Mesenchymal stem cell (in vitro differentiated cells and primary cell): ENCODE measurements around the gene PPP1R12B.

Experiments
- DNase-seq: peaks from one replicate; pipeline ENCODE4 v3.0.0-alpha.2; 2013
- H2AFZ ChIP-seq: one replicate; pipeline ENCODE4 v1.6.1; 2013; ENCODE audit warnings: low read depth, mild to moderate bottlenecking, control low read depth, inconsistent platforms, low read length, moderate library complexity
- H2AK5ac ChIP-seq: 2 replicates; pipeline ENCODE4 v1.6.1; 2013; ENCODE audit warnings: low read length, moderate library complexity, mild to moderate bottlenecking, inconsistent platforms; ENCODE audit not compliant: severe bottlenecking
- H2BK120ac ChIP-seq: one replicate; pipeline ENCODE4 v1.6.1; 2013; ENCODE audit warnings: low read depth, mild to moderate bottlenecking, inconsistent platforms, low read length, moderate library complexity
- H2BK12ac ChIP-seq, 2 experiments: one replicate each; pipeline ENCODE4 v1.6.1; 2013; ENCODE audit warnings: inconsistent platforms in 2 of 2, low read length in 2 of 2, mild to moderate bottlenecking in 2 of 2, moderate library complexity in 2 of 2, control low read depth in 1 of 2
- H2BK15ac ChIP-seq: one replicate; pipeline ENCODE4 v1.6.1; 2013; ENCODE audit warnings: mild to moderate bottlenecking, low read depth, inconsistent platforms; ENCODE audit not compliant: poor library complexity, severe bottlenecking
- H2BK5ac ChIP-seq: 2 replicates; pipeline ENCODE4 v1.6.1; 2013; ENCODE audit warnings: low read depth, mild to moderate bottlenecking, low read length, control low read depth, inconsistent platforms; ENCODE audit not compliant: poor library complexity, severe bottlenecking
- H3K14ac ChIP-seq, 2 experiments: one replicate each; pipeline ENCODE4 v1.6.1; 2013; ENCODE audit warnings: inconsistent platforms in 2 of 2, low read length in 2 of 2, control low read depth in 1 of 2, mild to moderate bottlenecking in 1 of 2, moderate library complexity in 1 of 2
- H3K18ac ChIP-seq, 2 experiments: one replicate each; pipeline ENCODE4 v1.6.1; 2013; ENCODE audit warnings: inconsistent platforms in 2 of 2, low read length in 2 of 2, control low read depth in 1 of 2, low read depth in 1 of 2, mild to moderate bottlenecking in 1 of 2
- H3K23ac ChIP-seq, 2 experiments: one replicate each; pipeline ENCODE4 v1.6.1; 2013; ENCODE audit warnings: inconsistent platforms in 2 of 2, low read length in 2 of 2, mild to moderate bottlenecking in 2 of 2, moderate library complexity in 2 of 2, control low read depth in 1 of 2
- H3K27ac ChIP-seq: 2 replicates; pipeline ENCODE4 v1.5.1; 2013; ENCODE audit warnings: mild to moderate bottlenecking, moderate library complexity, low read length, control low read depth, inconsistent platforms; ENCODE audit not compliant: poor library complexity, severe bottlenecking
- H3K27me3 ChIP-seq, 2 experiments: 2 replicates each; pipeline versions ENCODE4 v1.6.1 to v1.7.0; 2013; ENCODE audit warnings: low read length in 2 of 2, mild to moderate bottlenecking in 2 of 2, moderate library complexity in 2 of 2, control low read depth in 1 of 2, inconsistent platforms in 1 of 2; ENCODE audit not compliant: control insufficient read depth in 1 of 2, insufficient read depth in 1 of 2
- H3K36me3 ChIP-seq, 2 experiments: 2 replicates each; pipeline versions ENCODE4 v1.6.1 to v1.7.0; 2013; ENCODE audit warnings: low read length in 2 of 2, control low read depth in 1 of 2, inconsistent platforms in 1 of 2, low read depth in 1 of 2, mild to moderate bottlenecking in 1 of 2; ENCODE audit not compliant: insufficient read depth in 2 of 2, control insufficient read depth in 1 of 2
- H3K4ac ChIP-seq, 2 experiments: one replicate each; pipeline ENCODE4 v1.6.1; 2013; ENCODE audit warnings: inconsistent platforms in 2 of 2, low read length in 2 of 2, mild to moderate bottlenecking in 2 of 2, moderate library complexity in 2 of 2, control low read depth in 1 of 2, low read depth in 1 of 2
- H3K4me1 ChIP-seq: 2 replicates; pipeline ENCODE4 v1.6.1; 2013; ENCODE audit warnings: low read depth, low read length, control low read depth; ENCODE audit not compliant: control insufficient read depth, insufficient read depth
- H3K4me2 ChIP-seq: 2 replicates; pipeline ENCODE4 v1.6.1; 2013; ENCODE audit warnings: low read length, mild to moderate bottlenecking, inconsistent platforms; ENCODE audit not compliant: poor library complexity, severe bottlenecking
- H3K4me3 ChIP-seq, 2 experiments: 2 replicates each; pipeline versions ENCODE4 v1.5.1 to v1.7.0; 2013; ENCODE audit warnings: low read length in 2 of 2, mild to moderate bottlenecking in 2 of 2, control low read depth in 1 of 2, low read depth in 1 of 2; ENCODE audit not compliant: insufficient read depth in 1 of 2
- H3K79me1 ChIP-seq: replicated peaks from 2 replicates; pipeline ENCODE4 v1.6.1; 2013; ENCODE audit warnings: mild to moderate bottlenecking, control low read depth, low read length, inconsistent platforms; ENCODE audit not compliant: poor library complexity, severe bottlenecking
- H3K9ac ChIP-seq: 2 replicates; pipeline ENCODE4 v1.7.0; 2013; ENCODE audit warnings: mild to moderate bottlenecking, low read length, moderate library complexity
- H3K9me3 ChIP-seq: 2 replicates; pipeline ENCODE4 v1.7.0; 2013; ENCODE audit warnings: mild to moderate bottlenecking, low read length; ENCODE audit not compliant: control insufficient read depth
- H4K8ac ChIP-seq: one replicate; pipeline ENCODE4 v1.6.1; 2013; ENCODE audit warnings: inconsistent platforms, mild to moderate bottlenecking, low read length, moderate library complexity
- H4K91ac ChIP-seq: one replicate; pipeline ENCODE4 v1.6.1; 2013; ENCODE audit warnings: mild to moderate bottlenecking, low read length, inconsistent platforms
- WGBS: methylation state at CpG from one replicate; pipeline ENCODE4 v1.1.7; 2013; ENCODE audit warnings: mixed read lengths; 5-methylcytosine and 5-hydroxymethylcytosine counted together

The PPP1R12B gene

DNA sequence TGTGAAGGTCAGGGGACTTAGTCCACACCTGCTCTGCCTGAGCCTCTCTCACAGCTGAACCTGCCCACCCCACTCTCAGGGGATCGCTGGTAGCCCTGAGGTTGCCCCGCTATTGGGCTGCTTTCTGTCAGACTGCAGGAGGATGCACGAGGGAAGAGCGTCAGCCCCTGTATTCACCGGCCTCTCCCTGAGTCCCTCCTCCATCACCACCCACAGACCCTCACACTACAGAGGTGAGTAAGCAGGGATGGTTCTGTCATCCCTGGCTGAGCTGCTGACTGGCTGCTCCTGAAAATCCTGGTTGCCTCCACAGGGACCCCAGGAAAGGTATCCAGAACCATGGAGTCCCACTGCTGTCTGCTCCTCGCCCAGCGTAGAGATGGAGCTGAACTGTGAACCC, 243.0 kb downstream of the PPP1R12B start:
- H3K9ac ChIP-seq, result no peak overlapping the region
- peaks cover 37% of the 10 kb centered on the region for H3K4me1 ChIP-seq
- H3K23ac ChIP-seq, result no peak overlapping the region
- peak overlapping the region; percentile 78 for H2BK15ac ChIP-seq
- no peak overlapping the region for H3K4me2 ChIP-seq
- no peak overlapping the region for H4K8ac ChIP-seq
- H3K9me3 ChIP-seq, result no peaks in the 10 kb centered on the region
- WGBS, result 95% methylated on average over 5 of the region's 7 CpGs
- H3K14ac ChIP-seq, result no peak overlapping the region
- H3K27me3 ChIP-seq, result no peaks in the 10 kb centered on the region
- H3K27ac ChIP-seq, result no peak overlapping the region
- H2BK120ac ChIP-seq, result peak overlapping the region; percentile 11
- no peak for DNase-seq
- H2AK5ac ChIP-seq, result peak overlapping the region; percentile 23
- no peaks in the 10 kb centered on the region for H3K36me3 ChIP-seq
- H3K4me3 ChIP-seq, result no peak overlapping the region
- peak overlapping the region in 1 of 2 experiments; percentile 71 for H3K18ac ChIP-seq
- H2BK12ac ChIP-seq, result peak overlapping the region; percentile 56 to 80
- H2AFZ ChIP-seq, result no peak overlapping the region
- H3K79me1 ChIP-seq, result no peaks in the 10 kb centered on the region
- H3K4ac ChIP-seq, result peak overlapping the region in 1 of 2 experiments; percentile 20
- H4K91ac ChIP-seq, result no peak overlapping the region
- H2BK5ac ChIP-seq, result no peak overlapping the region

DNA sequence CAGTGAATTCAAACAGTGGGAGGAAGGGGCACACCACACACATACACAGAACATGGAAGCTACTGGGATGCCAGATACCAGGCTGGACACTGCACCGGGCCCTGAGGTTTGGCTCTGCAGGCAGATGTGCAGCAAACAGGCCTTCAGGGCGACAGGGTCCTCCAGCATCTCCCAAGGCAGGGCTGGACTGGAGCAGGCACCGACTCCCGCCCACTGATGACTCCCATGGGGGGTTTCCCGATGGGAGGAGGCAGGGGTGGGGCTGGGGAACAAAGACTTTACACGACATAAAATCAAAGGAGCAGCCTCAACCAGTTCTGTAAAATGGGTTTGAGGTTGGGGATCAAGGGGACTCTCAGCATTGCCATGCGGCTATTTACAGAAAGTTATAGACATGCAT, 243.6 kb downstream of the PPP1R12B start:
- Histone ChIP-seq H3K36me3 (peaks cover 0 to 3% of the 10 kb centered on the region in 2 experiments), H4K91ac (no peak overlapping the region), H3K14ac (no peak overlapping the region), H3K9me3 (no peaks in the 10 kb centered on the region), H2BK15ac (no peak overlapping the region), H3K18ac (peak overlapping the region in 1 of 2 experiments; percentile 67), H3K4me2 (no peak overlapping the region), H3K23ac (no peak overlapping the region), H2BK5ac (no peak overlapping the region), H4K8ac (no peak overlapping the region), H3K27me3 (no peaks in the 10 kb centered on the region), H3K4me3 (no peak overlapping the region), H2AFZ (no peak overlapping the region), H3K27ac (no peak overlapping the region), H3K4me1 (peaks cover 37% of the 10 kb centered on the region), H3K79me1 (no peaks in the 10 kb centered on the region), H3K4ac (peak overlapping the region in 1 of 2 experiments; percentile 32), H2BK120ac (no peak overlapping the region), H3K9ac (no peak overlapping the region), H2AK5ac (peak overlapping the region; percentile 23), H2BK12ac (peak overlapping the region in 1 of 2 experiments; percentile 35)
- WGBS, result 92% methylated on average over 6 of the region's 7 CpGs
- no peak for DNase-seq

DNA sequence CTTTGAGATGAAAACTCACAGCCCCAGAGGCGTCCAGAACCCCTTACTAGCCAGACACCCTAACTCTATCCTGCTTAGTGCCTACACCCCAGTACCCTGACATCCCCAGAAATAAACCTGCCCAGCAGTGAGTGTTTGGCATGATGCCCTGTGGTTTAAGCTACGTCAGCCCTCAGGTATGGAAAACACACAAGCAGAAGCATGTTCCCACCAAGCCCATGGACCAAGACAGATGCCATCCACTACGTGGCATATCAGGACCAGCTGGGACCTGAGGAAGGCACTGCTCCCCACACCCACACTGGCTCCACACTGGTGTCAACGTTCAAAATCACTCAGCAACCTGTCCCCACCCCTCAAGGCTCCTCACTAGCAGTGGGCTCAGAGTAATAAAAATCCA, 245.3 kb downstream of the PPP1R12B start:
- H2BK12ac ChIP-seq, result peak overlapping the region in 1 of 2 experiments; percentile 78
- no peak overlapping the region for H2BK15ac ChIP-seq
- H3K18ac ChIP-seq, result peak overlapping the region in 1 of 2 experiments; percentile 49
- H3K14ac ChIP-seq, result peak overlapping the region in 1 of 2 experiments; percentile 35
- H3K9me3 ChIP-seq, result no peaks in the 10 kb centered on the region
- H3K36me3 ChIP-seq, result peaks cover 0 to 3% of the 10 kb centered on the region in 2 experiments
- WGBS, result 89% methylated on average over 4 of the region's 4 CpGs
- peak overlapping the region; percentile 5 for H4K91ac ChIP-seq
- H4K8ac ChIP-seq, result peak overlapping the region; percentile 31
- H2BK5ac ChIP-seq, result no peak overlapping the region
- H3K23ac ChIP-seq, result peak overlapping the region in 1 of 2 experiments; percentile 9
- no peak overlapping the region for H2AFZ ChIP-seq
- H3K4me3 ChIP-seq, result no peak overlapping the region
- no peak overlapping the region for H3K9ac ChIP-seq
- peak overlapping the region; percentile 25 for H2AK5ac ChIP-seq
- H3K27ac ChIP-seq, result no peak overlapping the region
- H2BK120ac ChIP-seq, result no peak overlapping the region
- peaks cover 30% of the 10 kb centered on the region for H3K4me1 ChIP-seq
- no peaks in the 10 kb centered on the region for H3K79me1 ChIP-seq
- DNase-seq, result no peak
- no peaks in the 10 kb centered on the region for H3K27me3 ChIP-seq
- H3K4ac ChIP-seq, result no peak overlapping the region
- no peak overlapping the region for H3K4me2 ChIP-seq

DNA sequence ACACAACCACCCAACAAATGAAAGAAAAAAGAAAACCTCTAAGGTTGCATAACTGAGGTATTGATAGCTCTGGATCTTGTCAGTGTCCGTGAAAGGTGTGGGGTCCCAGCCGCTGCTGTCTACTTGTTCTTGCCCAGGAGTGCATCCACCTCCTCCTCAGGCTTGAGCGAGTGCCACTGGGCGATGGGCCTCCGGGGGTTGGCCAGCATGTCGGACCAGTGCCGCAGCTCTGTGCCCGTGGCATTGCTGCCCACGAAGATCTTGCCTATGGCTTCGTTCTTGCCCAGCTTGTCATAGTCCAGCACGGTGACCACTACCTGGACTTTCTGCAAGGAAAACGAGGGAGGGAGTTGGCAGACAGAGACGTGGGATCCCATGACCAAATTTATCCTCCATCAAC, 248.1 kb downstream of the PPP1R12B start:
- no peak overlapping the region for H2BK120ac ChIP-seq
- H3K14ac ChIP-seq, result peak overlapping the region in 1 of 2 experiments; percentile 64
- no peak for DNase-seq
- H3K18ac ChIP-seq, result no peak overlapping the region
- no peak overlapping the region for H2AFZ ChIP-seq
- peaks cover 22% of the 10 kb centered on the region for H3K4me1 ChIP-seq
- no peak overlapping the region for H4K91ac ChIP-seq
- H3K9me3 ChIP-seq, result no peaks in the 10 kb centered on the region
- no peak overlapping the region for H2BK15ac ChIP-seq
- no peak overlapping the region for H2BK5ac ChIP-seq
- no peak overlapping the region for H3K4me3 ChIP-seq
- peak overlapping the region in 1 of 2 experiments; percentile 51 for H2BK12ac ChIP-seq
- no peak overlapping the region for H3K4ac ChIP-seq
- H3K27ac ChIP-seq, result no peak overlapping the region
- H2AK5ac ChIP-seq, result no peak overlapping the region
- H3K23ac ChIP-seq, result no peak overlapping the region
- H3K79me1 ChIP-seq, result no peaks in the 10 kb centered on the region
- H3K27me3 ChIP-seq, result no peaks in the 10 kb centered on the region
- no peak overlapping the region for H3K9ac ChIP-seq
- peaks cover 0 to 3% of the 10 kb centered on the region in 2 experiments for H3K36me3 ChIP-seq
- no peak overlapping the region for H4K8ac ChIP-seq
- no peak overlapping the region for H3K4me2 ChIP-seq
- WGBS, result 89% methylated on average over 13 of the region's 13 CpGs
